HG03378 (cell line): ENCODE results near the gene JAK3.
"Not testable (repeated sequence)": the region's sequence is repeated elsewhere in the genome, so short reads cannot be mapped to it uniquely, and the experiment has no call there.

ENCODE experiments used
- ATAC-seq: cut with Tn5 transposase; IDR thresholded peaks from one replicate; pipeline ENCODE4 v1.9.1; 2021; ENCODE audit warnings: mild to moderate bottlenecking, moderate library complexity; ENCODE audit not compliant: unreplicated experiment

The JAK3 gene

GRCh38 chr19:17778968-17779929, 68.5 kb downstream of the JAK3 start:
- no peak for ATAC-seq

- ATAC-seq = no peak
These were observed 69.4 kb downstream of the JAK3 start for GRCh38 chr19:17778251-17778967.

GRCh38 chr19:17777840-17778239, 69.9 kb downstream of the JAK3 start:
- not testable (repeated sequence) for ATAC-seq

GRCh38 chr19:17775991-17776803, 71.6 kb downstream of the JAK3 start:
- ATAC-seq = peak; percentile 59

- no peak for ATAC-seq
These were observed 72.4 kb downstream of the JAK3 start for GRCh38 chr19:17775245-17775927.
